GM18909 (cell line): Measurements from ENCODE around the gene LGALS7.

ENCODE experiments used
- ATAC-seq: cut with Tn5 transposase; IDR thresholded peaks from one replicate; pipeline ENCODE4 v1.9.1; 2021; ENCODE audit warnings: mild to moderate bottlenecking; ENCODE audit not compliant: unreplicated experiment, poor library complexity

The LGALS7 gene

DNA sequence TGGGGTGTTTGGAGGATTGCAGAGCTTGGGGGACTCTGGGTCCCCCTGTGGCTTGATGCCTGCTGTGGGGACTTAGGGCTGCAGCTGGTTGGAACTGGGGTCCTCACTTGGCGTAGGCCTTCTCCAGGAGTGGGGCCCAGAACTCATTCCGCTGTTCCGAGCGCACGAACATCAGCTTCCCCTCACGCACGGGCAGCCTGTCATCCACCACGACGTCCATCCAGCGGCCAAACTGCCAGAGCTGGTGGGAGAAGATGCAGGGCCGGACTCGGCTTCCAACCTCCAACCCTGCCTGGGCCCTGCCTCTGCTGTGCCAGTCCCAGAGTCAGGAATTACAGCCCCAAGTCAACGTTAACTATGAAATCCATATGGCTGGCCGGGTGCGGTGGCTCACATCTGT, 31.6 kb downstream of the LGALS7 start:
- ATAC-seq = no peak

DNA sequence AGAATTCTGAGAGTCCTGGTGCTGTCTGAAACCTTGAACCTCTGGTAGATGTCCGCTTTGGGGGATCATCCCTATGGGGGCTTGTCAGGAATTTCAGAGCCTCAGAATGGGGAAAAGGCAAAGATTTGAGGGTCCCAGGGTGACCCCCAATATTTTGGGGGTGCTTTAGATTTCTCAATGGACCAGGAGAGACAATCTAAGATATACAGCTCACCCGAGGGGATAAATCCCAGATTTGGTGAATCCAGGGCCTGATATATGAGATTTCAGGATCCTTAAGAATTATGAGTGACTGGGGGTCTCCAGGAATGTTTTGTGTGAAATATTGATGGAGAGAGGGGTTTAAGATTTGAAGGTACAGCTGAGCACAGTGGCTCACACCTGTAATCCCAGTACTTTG, 32.4 kb downstream of the LGALS7 start:
- no peak for ATAC-seq

DNA sequence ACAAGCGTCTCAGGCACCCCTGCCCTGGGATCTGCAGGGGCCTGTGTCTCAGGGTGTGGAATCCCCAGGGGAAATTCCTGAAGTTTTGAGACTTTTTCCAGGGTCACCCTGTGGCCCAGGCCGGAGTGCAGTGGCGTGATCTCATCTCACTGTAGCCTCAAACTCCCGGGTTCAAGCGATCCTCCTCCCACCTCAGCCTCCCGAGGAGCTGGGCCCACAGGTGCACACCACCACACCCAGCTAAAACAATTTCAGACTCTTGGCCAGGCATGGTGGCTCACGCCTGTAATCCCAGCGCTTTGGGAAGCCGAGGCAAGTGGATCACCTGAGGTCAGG, 33.1 kb downstream of the LGALS7 start:
- no peak for ATAC-seq

DNA sequence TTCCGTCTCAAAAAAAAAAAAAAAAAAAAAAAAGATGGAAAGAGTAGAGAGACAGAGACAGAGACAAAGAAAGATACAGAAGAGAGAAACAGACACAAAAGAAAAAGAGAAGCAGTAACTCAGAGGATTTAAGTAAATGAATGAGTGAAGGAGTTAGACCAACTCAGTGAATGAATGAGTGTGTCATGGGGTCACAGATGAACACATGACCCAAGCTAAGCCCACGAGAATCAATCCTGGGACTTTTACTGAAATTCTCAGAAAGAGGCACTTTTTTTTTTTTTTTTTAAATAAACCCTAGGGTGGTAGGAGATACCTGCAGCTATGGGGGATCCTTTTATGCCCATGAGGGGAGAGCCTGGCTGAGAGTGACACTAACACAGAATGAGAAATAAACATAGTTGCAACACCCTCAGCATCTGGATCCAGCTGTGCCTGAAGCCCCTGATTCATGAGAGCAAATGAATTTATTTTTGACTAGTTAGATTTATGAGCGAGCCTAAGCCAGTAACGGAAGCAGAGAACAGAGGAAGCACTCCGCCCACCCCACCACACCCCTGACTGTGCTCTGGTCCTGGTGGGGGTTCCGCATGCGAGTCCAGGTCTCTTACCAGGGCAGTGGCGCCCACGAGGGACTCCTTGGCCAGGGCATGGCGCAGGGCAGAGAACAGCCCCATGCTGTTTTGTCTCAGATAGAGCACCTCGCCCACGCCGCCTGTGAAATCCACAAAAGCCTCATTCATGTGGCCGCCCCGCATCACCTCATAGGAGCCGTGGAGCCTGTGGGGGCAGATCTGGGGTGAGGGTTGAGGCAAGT, 33.7 kb downstream of the LGALS7 start:
- no peak for ATAC-seq

DNA sequence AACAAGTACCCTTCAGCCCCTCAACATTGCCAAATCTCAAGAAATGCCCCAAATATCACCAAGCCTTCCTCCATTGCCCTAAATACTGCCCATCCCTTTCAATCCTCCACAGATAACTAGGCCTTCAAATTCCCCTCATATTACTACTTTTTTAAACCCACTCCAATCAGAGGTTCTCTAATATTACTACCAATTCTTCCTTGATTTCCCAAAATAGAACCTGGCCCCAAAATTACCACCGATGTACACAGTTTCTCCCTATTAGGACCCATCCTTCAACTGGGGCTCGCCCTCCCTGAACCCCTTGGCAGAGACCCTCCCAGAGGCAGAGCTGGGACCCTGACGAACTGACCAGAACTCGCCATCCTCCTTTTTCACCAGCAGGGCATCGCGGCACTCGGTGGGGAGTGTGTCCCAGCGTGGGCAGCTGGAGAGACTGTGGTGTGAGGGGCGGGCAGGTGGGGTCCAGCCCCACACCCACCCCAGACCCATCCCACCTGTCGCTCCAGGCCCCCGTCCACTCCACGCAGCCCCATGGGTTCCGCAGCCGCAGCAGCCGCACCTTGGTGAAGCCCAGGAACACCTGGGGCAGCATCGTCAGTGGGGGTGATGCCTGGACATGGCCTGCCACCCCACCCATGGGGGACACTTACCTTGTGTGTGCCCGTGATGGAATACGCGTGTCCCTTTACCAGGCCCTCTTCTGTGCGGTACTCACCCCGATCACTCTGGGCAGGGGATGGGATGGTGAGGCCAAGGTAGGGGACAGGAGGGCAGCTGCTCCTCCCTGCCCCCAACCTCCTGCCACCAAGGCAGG, 35.2 kb downstream of the LGALS7 start:
- no peak for ATAC-seq

DNA sequence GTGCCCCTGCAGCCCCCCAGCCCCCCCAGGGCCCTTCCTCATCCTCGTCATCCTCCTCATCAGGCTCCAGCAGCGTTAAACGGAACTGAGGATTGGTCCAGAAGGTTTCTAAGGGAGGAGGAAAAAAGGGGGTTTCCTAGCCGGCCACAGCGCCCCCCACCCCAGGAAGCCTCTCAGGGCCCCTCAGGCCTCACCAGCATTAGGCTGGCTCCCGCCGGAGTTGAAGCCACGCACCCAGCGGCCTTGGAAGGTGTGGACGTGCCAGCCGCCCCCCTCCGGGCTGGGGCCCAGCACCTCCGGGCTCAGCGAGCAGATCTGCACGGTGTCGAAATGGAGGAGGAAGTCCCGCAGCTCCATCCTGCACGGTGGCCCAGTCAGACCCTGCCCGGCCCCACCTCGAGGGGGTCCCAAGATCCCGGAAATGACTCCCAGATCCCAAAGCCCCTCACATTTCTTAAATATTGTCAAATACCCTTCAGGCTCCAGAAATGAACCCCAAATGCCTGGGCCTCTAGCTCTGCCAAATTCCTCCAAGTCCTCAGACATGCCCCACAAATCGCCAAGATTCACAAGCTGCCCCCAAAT, 35.9 kb downstream of the LGALS7 start:
- no peak for ATAC-seq

DNA sequence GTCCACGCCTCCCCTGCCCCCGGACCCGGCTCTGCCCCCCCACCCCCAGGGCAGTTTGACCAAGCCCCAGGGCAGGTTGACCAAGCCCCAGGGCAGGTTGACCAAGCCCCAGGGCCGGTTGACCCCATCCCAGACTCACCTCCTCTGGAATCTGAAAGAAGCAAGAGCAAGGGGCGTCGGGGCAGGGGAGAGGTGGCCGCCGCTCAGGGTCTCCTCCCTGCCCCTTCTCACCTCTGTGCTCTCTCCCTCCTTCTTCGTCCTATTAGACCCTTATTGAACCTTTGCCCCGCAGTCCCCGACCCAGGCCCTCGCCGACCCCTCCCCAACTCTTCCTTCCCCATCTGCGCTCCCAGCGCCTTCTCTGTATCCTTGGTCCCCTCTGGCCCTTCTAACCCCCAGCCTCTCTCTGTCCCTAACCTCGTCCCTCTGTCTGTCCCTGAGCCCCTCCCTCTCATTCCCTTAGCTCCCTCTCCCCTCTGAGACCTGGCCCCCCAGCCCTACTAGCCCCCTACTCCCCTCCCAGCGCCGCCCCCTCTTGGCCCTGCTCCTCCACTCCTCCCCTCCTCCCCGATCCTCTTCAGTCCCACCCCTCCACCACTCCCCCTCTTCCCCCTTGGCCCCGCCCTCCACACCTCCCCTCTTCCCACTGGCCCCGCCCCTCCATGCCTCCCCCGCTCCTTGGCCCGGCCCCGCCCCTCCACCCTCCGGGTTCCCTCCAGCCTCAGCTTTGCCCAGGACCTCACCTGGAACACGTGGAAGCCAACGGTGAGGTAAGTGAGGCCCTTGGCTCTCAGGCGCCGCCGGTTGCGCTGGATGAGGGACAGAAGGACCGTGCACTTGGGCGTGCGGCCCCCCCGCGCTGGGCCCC, 36.7 kb downstream of the LGALS7 start:
- ATAC-seq = no peak

DNA sequence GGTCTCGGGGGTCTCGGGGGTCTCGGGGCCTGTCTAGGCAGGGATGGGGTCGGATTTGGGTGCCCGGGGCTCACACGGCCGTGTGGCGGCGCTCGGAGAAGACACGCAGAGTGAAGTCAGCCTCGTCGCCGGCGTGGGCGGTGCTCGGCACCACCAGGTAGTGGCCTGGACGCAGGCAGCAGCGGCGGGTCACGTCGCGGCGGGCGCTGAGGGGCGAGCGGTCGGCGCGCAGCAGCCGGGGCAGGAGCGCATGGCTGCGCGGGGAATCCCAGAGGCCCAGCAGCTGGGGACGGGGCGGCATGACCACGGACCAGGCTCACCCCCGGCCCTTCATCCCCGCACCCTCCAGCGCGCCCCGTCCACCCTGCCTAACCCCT, 37.3 kb downstream of the LGALS7 start:
- no peak for ATAC-seq

DNA sequence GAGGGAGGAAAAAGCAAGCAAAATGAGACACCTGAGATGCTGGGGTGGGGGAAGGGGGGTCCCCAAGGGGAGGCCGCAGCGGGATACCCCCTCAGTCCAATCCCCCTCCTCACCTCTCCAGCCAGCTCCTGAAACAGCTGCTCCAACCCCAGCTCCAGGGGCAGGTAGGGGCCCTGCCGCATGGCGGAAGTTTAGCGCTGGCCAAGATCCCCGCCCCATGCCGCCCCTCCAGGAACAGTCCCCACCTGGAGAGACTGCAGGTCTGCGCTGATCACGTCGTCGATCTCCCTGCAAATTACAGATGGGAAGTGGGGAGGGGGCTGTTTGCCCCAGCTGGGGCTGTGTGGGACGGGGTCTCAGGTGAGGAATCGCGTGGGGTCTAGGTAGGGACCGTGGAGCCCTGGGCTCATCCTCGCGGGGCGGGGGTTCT, 38.0 kb downstream of the LGALS7 start:
- ATAC-seq = no peak

DNA sequence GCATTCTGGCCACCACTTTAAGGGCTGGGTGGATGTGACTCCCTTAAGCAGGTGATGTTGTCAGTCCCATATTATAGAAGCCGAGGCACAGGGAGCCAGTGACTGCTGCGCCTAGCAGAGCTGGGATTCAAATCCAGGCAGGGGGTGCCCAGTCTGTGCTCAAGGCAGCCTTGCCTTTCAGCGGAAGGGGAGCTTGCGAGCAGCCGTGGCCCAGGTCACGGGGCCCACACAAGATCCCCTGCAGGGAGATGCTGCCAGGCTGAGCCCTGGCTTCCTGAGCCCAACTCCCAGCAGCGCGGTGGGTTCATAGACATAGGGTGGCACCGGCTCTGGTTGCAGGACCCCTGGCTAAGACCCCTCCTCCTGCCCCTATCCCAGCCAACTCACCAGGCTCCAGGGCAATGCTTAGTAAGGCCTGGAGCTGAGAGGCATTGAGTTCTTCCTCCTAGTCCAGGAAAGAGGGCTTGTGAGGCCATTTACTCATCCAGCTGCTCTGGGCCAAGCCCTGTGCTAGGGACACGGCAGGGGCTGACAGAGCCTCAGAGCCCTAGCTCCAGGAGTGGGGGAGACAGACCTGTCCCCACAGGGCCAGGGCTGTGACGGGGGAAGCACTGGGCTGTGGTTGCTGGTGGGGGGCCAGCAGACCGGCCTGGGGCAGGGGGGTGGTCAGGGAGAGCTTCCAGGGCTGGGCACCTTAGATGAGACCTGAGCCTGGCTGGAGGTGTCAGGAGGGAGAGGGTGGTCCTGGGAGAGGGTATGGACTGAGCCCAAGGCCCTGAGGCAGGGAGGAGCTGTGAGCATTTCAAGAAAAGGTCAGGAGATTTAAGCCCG, 38.7 kb downstream of the LGALS7 start:
- peak; percentile 39 for ATAC-seq

DNA sequence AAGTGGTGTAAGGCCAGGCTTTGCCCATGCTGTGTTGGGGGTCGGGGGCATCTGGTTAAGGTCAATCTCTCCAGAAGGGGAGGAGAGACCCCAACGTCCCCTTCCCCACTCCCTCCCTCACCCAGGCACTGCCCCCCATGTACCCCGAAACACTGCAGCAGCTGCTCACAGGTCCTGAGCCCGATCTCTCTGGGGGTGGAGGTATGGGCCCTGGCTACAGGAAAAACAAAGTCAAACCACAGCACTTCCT, 39.2 kb downstream of the LGALS7 start:
- no peak for ATAC-seq

DNA sequence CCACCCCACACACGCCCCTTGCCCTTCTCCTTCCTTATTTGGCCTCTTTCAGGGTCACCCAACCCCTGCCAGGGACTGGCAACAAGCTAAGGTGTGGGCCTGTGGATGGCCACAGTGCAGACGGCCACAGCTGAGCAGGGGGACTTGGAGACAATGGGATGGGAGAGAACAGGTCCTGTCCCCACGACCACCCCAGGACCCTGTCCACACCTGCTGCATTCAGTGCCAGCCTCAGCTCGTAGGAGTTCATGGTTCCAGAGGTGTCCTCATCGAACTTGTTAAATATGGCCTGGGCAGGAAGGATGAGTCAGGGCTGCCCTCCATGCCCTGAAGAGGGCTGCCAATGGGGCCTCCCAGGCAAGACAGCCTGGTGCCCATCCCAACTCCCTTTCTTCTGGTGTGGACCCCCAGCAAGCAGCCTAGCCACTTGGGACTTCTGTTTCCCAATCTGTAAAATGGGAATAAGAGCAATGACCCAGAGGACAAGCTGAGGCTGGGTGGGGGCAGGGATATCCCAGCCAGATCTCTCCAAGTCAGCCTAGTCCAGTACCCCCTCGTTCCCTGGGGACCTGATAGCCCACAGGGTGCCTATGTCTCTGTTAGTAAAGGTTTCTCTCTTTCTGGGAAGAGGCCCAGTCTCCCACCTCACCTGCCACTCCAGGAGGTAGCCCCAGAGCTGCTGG, 39.7 kb downstream of the LGALS7 start:
- no peak for ATAC-seq

DNA sequence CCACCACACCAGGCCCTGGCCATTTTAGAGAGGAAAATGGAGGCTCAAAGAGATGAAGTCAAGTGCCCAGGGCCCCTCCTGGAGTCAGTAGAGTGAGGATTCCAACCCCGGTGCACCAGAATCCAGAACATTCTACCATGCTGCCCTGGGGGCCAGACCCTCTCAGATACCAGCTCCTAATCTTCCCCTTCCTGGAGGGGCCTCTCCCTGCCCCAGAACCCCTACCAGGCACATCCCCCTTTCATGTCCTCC, 40.1 kb downstream of the LGALS7 start:
- no peak for ATAC-seq

DNA sequence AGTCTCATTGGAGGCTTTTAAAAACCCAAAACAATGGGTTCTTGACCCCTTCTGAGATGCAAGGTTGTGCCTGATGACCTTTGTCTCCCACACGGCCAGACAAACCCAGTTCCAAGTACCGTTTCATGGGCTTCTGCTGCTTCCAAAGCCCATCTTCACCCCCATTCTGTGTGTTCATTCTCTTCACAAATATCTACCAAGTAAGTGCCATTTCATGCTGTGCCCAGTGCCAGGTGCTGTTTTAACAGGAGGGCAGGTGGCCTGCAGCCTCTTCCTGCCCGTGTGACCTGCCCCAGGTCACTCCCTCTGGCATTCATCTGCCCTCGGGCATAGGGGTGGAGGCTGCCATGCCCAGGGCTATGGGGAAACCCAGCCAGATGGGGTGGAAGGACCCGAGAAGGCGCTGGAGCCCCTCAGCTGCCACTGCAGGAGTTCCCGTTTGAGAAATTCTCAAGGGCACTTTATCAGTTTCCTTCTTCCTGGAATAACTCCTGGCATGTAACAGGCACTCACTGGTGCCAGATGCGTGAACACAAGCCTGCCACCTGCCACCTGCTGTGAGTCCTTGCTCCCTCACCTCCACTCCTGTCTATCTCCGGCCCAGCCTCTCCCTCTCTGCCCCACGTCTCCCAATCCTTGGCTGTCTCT, 41.5 kb downstream of the LGALS7 start:
- no peak for ATAC-seq

DNA sequence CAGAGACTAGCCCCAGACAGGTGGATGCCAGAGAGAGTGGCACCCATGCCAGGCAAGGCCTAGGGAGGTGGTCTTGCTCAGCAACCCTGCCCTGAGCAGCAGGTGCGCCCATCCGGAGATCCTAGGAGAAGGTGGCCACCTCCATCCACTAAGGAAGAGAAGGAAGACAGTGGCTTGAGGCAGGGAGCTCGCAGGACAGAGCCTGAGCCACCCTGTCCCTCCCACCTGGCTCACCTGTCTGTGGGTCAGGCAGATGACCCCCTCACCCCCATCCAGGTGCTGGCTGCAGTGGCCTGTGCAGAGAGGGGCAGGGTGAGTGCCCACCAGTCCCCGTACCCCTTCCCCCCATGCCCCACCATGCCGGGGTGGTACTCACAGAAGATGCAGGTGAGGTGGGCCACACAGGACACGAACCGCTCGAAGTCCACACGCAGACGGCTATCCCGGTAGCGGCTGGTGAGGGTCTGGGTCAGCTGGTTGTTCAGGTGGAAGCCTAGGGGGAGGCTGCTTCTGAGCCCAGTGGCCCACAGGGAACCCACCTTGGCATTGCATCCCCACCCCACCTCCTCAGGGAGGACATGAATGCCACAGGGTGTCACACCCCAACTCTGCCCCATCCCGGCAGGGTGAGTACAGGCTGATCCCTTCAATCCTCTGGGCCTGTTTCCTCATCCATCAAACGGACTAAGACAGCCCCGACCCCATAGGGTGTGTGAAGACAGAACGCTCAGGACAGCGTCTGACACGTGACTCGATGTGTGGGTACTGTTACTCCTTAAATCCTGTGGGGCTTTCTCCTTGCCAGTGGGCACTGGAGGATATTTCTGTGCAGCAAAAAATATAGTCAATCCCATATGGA, 42.4 kb downstream of the LGALS7 start:
- no peak for ATAC-seq

DNA sequence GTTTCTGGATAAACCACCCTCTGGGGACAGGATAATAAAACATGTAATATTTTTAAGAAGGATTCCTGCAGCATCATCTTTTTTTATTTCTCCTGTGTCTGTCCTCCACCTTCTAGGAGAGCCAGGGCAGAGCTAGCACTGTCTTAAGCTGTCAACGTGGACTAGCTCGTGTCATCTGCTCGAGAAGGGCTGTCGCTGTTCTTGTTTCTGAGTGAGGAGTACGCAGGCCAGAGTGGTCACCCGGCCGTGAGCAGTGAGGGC, 42.9 kb downstream of the LGALS7 start:
- no peak for ATAC-seq

DNA sequence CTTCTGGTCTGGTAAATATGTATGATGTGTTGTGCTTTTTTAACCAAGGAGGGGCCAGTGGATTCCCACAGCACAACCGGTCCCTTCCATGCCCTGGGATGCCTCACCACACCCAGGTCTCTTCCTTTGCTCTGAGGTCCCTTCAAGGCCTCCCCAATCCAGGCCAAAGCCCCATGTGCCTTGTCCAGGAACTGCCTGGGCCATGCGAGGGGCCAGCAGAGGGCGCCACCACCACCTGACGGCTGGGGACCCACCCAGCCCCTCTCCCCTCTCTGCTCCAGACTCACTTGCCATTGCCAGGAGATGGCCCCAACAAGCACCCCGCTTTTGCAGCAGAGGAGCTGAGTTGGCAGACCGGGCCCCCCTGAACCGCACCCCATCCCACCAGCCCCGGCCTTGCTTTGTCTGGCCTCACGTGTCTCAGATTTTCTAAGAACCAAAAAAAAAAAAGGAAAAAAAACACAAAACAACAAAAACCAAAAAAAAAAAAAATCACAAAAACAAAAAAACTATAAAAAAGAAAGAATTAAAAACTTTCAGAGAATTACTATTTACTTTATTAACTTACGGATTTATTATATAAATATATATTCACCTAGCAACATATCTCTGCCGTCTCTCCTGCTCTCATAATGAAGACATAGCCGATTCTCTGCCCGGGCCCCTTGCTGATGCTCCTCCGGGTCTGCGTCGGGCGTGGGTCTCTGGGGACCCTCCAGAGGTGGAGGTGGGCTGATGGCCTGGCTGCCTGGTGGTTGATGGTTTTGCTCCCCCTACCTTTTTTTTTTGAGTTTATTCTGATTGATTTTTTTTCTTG, 43.5 kb downstream of the LGALS7 start:
- ATAC-seq = no peak
